ENCODE results near the gene ZNF672.

GRCh38 chr1:248792342-248792741, 45.7 kb upstream of the ZNF672 start:
- TF ChIP-seq CTCF (IDR thresholded peaks at IDR 0.05; ENCODE audit: insufficient read depth, low read depth, low read length) (no peak), EZH2 (IDR thresholded peaks at IDR 0.05; ENCODE audit: insufficient read depth, low read length) (no peak)

Data from astrocyte (in vitro differentiated cells and primary cell).